Measurements from ENCODE around the gene TMEM222.

- TF ChIP-seq, protein P1, sequence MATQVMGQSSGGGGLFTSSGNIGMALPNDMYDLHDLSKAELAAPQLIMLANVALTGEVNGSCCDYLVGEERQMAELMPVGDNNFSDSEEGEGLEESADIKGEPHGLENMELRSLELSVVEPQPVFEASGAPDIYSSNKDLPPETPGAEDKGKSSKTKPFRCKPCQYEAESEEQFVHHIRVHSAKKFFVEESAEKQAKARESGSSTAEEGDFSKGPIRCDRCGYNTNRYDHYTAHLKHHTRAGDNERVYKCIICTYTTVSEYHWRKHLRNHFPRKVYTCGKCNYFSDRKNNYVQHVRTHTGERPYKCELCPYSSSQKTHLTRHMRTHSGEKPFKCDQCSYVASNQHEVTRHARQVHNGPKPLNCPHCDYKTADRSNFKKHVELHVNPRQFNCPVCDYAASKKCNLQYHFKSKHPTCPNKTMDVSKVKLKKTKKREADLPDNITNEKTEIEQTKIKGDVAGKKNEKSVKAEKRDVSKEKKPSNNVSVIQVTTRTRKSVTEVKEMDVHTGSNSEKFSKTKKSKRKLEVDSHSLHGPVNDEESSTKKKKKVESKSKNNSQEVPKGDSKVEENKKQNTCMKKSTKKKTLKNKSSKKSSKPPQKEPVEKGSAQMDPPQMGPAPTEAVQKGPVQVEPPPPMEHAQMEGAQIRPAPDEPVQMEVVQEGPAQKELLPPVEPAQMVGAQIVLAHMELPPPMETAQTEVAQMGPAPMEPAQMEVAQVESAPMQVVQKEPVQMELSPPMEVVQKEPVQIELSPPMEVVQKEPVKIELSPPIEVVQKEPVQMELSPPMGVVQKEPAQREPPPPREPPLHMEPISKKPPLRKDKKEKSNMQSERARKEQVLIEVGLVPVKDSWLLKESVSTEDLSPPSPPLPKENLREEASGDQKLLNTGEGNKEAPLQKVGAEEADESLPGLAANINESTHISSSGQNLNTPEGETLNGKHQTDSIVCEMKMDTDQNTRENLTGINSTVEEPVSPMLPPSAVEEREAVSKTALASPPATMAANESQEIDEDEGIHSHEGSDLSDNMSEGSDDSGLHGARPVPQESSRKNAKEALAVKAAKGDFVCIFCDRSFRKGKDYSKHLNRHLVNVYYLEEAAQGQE (IDR thresholded peaks at IDR 0.05; ENCODE audit: low read depth, low read length), result no peak
- TF ChIP-seq CTCF (IDR thresholded peaks at IDR 0.05) (no peak), NRF1 (IDR thresholded peaks at IDR 0.05; ENCODE audit: low read depth, low read length) (no peak), EP300 (IDR thresholded peaks at IDR 0.05; ENCODE audit: borderline replicate concordance in 1 of 2, low read depth in 1 of 2, low read length in 1 of 2) (no peak), TAF1 (IDR thresholded peaks at IDR 0.05; ENCODE audit: borderline replicate concordance, low read depth, low read length) (no peak)
- TF ChIP-seq, protein P2, sequence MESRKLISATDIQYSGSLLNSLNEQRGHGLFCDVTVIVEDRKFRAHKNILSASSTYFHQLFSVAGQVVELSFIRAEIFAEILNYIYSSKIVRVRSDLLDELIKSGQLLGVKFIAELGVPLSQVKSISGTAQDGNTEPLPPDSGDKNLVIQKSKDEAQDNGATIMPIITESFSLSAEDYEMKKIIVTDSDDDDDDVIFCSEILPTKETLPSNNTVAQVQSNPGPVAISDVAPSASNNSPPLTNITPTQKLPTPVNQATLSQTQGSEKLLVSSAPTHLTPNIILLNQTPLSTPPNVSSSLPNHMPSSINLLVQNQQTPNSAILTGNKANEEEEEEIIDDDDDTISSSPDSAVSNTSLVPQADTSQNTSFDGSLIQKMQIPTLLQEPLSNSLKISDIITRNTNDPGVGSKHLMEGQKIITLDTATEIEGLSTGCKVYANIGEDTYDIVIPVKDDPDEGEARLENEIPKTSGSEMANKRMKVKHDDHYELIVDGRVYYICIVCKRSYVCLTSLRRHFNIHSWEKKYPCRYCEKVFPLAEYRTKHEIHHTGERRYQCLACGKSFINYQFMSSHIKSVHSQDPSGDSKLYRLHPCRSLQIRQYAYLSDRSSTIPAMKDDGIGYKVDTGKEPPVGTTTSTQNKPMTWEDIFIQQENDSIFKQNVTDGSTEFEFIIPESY (IDR thresholded peaks at IDR 0.05; ENCODE audit: borderline replicate concordance, low read depth), result no peak
Observed at GRCh38 chr1:27345272-27345671, 23.3 kb downstream of the TMEM222 start.

Data from SK-N-SH (cell line).